ENCODE measurements around the gene RPLP1.

DNA sequence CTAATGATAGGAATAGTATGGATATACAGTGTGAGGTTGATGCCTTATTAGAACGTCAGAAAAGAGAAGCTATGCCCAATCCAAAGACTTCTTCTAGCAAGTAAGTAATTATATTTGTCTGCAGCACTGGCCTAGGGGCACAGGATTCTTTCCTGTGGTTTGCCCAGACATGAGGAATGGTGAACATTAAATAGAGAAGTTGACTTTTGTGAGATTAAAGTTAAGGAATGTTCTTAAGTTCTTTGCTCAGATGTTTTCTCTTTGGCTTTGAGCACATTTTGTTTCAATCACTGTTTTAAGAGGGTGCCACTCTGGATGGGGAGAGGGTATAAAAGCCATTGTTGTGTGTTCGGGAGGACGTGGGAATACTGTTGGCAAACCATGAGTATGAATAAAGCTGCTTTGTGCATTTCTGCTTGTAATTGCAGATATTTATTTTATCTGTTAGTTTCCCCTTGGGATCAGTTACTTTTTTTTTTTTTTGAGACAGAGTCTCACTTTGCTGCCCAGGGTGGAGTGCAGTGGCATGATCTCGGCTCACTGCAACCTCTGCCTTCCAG, 30.2 kb upstream of the RPLP1 start:
- TF ChIP-seq, protein P1, sequence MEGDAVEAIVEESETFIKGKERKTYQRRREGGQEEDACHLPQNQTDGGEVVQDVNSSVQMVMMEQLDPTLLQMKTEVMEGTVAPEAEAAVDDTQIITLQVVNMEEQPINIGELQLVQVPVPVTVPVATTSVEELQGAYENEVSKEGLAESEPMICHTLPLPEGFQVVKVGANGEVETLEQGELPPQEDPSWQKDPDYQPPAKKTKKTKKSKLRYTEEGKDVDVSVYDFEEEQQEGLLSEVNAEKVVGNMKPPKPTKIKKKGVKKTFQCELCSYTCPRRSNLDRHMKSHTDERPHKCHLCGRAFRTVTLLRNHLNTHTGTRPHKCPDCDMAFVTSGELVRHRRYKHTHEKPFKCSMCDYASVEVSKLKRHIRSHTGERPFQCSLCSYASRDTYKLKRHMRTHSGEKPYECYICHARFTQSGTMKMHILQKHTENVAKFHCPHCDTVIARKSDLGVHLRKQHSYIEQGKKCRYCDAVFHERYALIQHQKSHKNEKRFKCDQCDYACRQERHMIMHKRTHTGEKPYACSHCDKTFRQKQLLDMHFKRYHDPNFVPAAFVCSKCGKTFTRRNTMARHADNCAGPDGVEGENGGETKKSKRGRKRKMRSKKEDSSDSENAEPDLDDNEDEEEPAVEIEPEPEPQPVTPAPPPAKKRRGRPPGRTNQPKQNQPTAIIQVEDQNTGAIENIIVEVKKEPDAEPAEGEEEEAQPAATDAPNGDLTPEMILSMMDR (conservative IDR thresholded peaks at IDR 0.05; ENCODE audit: low read depth, low read length): no peak
- TF ChIP-seq EZH2 (IDR thresholded peaks at IDR 0.05; ENCODE audit: borderline replicate concordance, low read depth, low read length, poor library complexity, severe bottlenecking): no peak
